Heart right ventricle (tissue), 16 donors: ENCODE data around the gene MAPK7. TPM values are rescaled to one million over a fixed set of nuclear protein-coding genes. Genes with fewer than 3 reads are reported as not detected.

ENCODE experiments used
- ATAC-seq, 8 donors: fragments of 200-7000 bp; cut with Tn5 transposase; one replicate each; pipeline ENCODE4 v1.9.1; 2020; ENCODE audit warnings: mild to moderate bottlenecking in 8 of 8, moderate library complexity in 8 of 8, moderate number of reproducible peaks in 1 of 8
- DNase-seq, 2 donors: peaks; one replicate each; pipeline ENCODE4 v3.0.0-alpha.2; 2020
- H3K27ac ChIP-seq, 10 donors: fragments of 200-600 bp; sonication (generic) in 2 of 10; one replicate each; pipeline versions ENCODE4 v1.5.0 to v1.8.0; 2020 to 2022; ENCODE audit warnings: mild to moderate bottlenecking in 3 of 10
- H3K27me3 ChIP-seq, 7 donors: fragments of 200-600 bp; one replicate each; pipeline ENCODE4 v1.8.0; 2021 to 2022; ENCODE audit warnings: mild to moderate bottlenecking in 2 of 7
- H3K36me3 ChIP-seq, 9 donors: fragments of 200-600 bp; sonication (generic) in 1 of 9; one replicate each; pipeline versions ENCODE4 v1.5.0 to v1.8.0; 2020 to 2022; ENCODE audit warnings: mild to moderate bottlenecking in 2 of 9
- H3K4me1 ChIP-seq, 9 donors: fragments of 200-600 bp; sonication (generic) in 1 of 9; one replicate each; pipeline versions ENCODE4 v1.5.0 to v1.8.0; 2020 to 2022; ENCODE audit warnings: mild to moderate bottlenecking in 4 of 9
- H3K4me3 ChIP-seq, 10 donors: fragments of 200-600 bp; sonication (generic) in 2 of 10; one replicate each; pipeline versions ENCODE4 v1.5.0 to v1.8.0; 2020 to 2022; ENCODE audit warnings: mild to moderate bottlenecking in 7 of 10, moderate library complexity in 2 of 10
- H3K9me3 ChIP-seq, 11 donors: fragments of 200-600 bp in 10 of 11; sonication (generic) in 2 of 11; one replicate each; pipeline versions ENCODE4 v1.5.0 to v1.8.0; 2013 to 2022; ENCODE audit warnings: mild to moderate bottlenecking in 2 of 11, control low read depth in 1 of 11, moderate library complexity in 1 of 11
- WGBS, 2 donors: extraction: QIAGEN DNeasy Blood & Tissue Kit; methylation state at CpG; one replicate each; pipeline ENCODE4 v1.1.7; 2013; ENCODE audit warnings: inconsistent platforms in 1 of 2; 5-methylcytosine and 5-hydroxymethylcytosine counted together
- intact Hi-C, 10 donors: fragments of 100-400 bp; cut with DNase I; formaldehyde crosslinking; loops; one replicate each; pipeline versions ENCODE4 v1.11.1 to v1.14.2; 2022
- polyA plus RNA-seq, 2 donors: library from polyadenylated mRNA; stranded (reverse); fragments of 200-250 nt; gene quantifications; one replicate each; pipeline ENCODE4 v1.2.3, GENCODE V29; 2013
- total RNA-seq, 10 donors: library from RNA; stranded (reverse); fragmentation: NEBNext Ultra II Directional in 3 of 10; extraction: Animal tissue kit (Norgen Biotek cat#: 25700) in 3 of 10; gene quantifications; one replicate each; pipeline versions ENCODE4 v1.2.1 to v1.2.4, GENCODE V29; 2021 to 2023
- TF ChIP-seq, protein P1 (sequence below), 9 donors: fragments of 200-600 bp; sonication (generic) in 2 of 9; IDR thresholded peaks; one replicate each; pipeline versions ENCODE4 v1.5.0 to v1.8.0; 2021 to 2022; ENCODE audit warnings: antibody characterized with exemption in 9 of 9, mild to moderate bottlenecking in 5 of 9, moderate library complexity in 1 of 9
- donor health status: Arrhythmogenic right ventricular cardiomyopathy.
- donor health status: ischemic (EF 13 %, LVEDD 7.1; RV severe dilation, severe dysfunction).
- donor health status: healthy with polysubstance abuse.
- donor health status: DM: no; HTN: yes; CAD: no.
- donor health status: DM: no; HTN: no; CAD: no.
- donor health status: ischemic (EF 25% LVEDD 6.9; RV normal size, moderate dysfunction).
- donor health status: ischemic (EF 25% LVEDD 5.7; RV mildly dilated, moderate dysfunction).
- donor health status: healthy.
- donor health status: DM: yes; HTN: yes; CAD: no.
- donor health status: Ischemic cardiomyopathy.
- donor health status: ischemic (EF 35%, LVEDD 5.7; RV mildly dilated, moderate dysfunction).
- donor health status: nonischemic (EF 11% LVEDD 7.7; RV severe dilation, severe dysfunction).
- donor health status: DM: yes; HTN: yes; CAD: no.
- donor health status: PGD.
- donor health status: ischemic (EF 29% LVEDD 5.4; RV normal size, mild dysfunction).
- donor health status: nonischemic (EF 23%, LVEDD 6.1; RV moderate dilation, normal function).

Gene MAPK7
- total and polyA plus RNA-seq, 12 donors = 7.3 to 16.6 (median 11.4) TPM

- no peak overlapping the region for H3K4me3 ChIP-seq
- WGBS, 2 donors = 64 to 65% methylated on average over 2 of the region's 2 CpGs
- H3K9me3 ChIP-seq = no peaks in the 10 kb centered on the region
- peak; percentile 37 to 93 (median 85) for ATAC-seq
- DNase-seq = peak; percentile 43 to 46
- H3K36me3 ChIP-seq = no peaks in the 10 kb centered on the region
- peaks cover 0 to 26% (median 17%) of the 10 kb centered on the region in 9 donors for H3K4me1 ChIP-seq
- H3K27me3 ChIP-seq = no peaks in the 10 kb centered on the region
- TF ChIP-seq, protein P1, sequence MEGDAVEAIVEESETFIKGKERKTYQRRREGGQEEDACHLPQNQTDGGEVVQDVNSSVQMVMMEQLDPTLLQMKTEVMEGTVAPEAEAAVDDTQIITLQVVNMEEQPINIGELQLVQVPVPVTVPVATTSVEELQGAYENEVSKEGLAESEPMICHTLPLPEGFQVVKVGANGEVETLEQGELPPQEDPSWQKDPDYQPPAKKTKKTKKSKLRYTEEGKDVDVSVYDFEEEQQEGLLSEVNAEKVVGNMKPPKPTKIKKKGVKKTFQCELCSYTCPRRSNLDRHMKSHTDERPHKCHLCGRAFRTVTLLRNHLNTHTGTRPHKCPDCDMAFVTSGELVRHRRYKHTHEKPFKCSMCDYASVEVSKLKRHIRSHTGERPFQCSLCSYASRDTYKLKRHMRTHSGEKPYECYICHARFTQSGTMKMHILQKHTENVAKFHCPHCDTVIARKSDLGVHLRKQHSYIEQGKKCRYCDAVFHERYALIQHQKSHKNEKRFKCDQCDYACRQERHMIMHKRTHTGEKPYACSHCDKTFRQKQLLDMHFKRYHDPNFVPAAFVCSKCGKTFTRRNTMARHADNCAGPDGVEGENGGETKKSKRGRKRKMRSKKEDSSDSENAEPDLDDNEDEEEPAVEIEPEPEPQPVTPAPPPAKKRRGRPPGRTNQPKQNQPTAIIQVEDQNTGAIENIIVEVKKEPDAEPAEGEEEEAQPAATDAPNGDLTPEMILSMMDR (IDR thresholded peaks at IDR 0.05) = no peak
- intact Hi-C loops = no loop called here
- peak overlapping the region in 6 of 10 donors; percentile 23 to 67 (median 42) for H3K27ac ChIP-seq
Measured at GRCh38 chr17:19398301-19399181, 20.2 kb downstream of the MAPK7 start.

DNA sequence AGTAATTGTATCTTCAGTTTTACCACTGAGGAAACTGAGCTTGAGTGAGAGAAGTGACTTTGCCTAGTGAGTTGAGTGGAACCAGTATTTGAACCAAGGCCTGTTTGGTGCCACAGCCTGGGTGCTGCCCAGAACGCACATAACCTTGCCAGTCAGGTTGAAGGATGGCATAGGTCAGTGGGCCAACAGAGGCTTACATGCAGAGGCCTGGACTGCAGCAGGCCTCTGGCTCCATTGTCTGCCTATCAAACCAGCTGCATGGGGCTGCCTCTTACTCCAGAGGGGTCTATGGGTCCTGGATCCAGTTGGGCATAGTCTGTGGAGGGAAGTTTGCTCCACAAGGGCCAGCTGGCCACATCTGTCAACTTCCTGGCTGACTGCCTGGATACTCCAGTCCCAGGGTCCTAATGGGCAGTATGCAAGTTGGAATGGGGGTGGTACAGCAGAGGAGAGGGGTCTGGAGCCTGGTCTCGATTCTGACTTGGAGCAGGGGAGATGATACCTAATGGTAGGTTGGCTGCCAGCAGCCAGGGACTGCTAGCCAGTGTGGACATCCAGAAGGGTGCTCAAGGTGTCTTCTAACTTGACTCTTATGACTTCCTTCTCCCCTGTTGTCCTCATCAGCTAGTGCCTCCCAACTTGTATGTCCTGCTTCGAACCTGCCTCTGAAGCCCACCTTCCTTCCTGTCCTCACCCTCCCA, 21.6 kb downstream of the MAPK7 start:
- DNase-seq (no peak), ATAC-seq (no peak)
- intact Hi-C loops = loop anchor here in 1 of 10 donors (5.0 kb wide), 1 partner anchor 37 kb away; no protein-coding TSS in a partner anchor
- Histone ChIP-seq H3K36me3 (no peaks in the 10 kb centered on the region), H3K27ac (peak overlapping the region in 1 of 10 donors; percentile 52), H3K4me3 (no peak overlapping the region), H3K4me1 (peaks cover 0 to 26% (median 17%) of the 10 kb centered on the region in 9 donors), H3K27me3 (no peaks in the 10 kb centered on the region), H3K9me3 (no peaks in the 10 kb centered on the region)
- TF ChIP-seq, protein P1 (IDR thresholded peaks at IDR 0.05) = no peak
- 79 to 84% methylated on average over 3 of the region's 3 CpGs for WGBS, 2 donors

DNA sequence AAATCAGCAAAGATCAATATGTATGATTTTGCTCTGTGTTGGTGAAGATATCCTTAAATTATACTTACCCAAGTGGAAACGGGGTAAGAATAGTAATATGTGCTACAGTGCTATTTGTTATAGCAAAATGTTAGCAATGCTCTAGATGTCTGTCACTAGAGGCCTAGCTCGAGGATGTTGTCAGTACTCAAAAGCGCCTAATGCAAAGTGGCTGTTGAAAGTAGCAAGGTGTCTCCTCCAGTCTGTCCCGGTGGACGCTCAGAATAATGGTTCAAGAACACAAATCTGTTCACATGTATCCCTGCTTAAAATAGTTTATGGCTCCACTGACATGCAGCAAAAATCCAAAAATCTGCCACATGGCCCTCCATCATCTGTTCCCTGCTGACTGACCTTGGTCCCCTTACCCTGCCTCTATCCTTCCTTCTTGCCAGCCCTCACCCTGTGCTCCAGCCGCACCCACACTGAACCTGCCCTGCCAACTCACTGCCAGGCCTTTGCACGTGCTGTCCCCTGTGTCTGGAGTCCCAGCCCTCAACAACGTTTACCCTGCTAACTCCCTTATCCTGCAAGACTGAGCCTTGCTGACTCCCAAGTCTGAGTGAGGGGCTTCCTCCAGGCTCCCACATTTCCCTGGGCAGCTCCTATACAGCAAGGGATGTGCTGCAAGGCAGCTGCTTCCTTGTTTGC, 23.2 kb downstream of the MAPK7 start:
- H3K9me3 ChIP-seq = no peaks in the 10 kb centered on the region
- TF ChIP-seq, protein P1 (IDR thresholded peaks at IDR 0.05) = no peak
- intact Hi-C loops = loop anchor here in 1 of 10 donors (5.0 kb wide), 1 partner anchor 36 kb away; no protein-coding TSS in a partner anchor

DNA sequence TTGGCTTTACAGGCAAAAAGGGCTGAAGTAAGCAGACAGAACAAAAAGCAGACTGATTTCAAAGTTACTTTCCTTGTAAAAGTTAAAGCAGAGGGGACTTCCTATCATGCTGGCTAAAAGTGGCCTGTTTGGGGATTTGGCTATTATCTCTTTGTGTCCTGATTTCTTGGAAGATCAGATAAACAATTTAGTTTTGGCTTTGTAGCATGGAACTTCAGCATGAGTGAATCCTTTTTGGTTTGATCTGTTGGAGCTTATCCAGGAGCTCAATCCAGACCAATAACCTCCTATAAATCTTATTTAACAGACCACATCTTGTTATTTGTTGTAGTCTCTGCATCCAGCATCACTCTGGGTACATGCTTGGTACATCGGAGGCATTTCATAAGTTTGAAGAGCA, 23.9 kb downstream of the MAPK7 start:
- Histone ChIP-seq H3K27me3 (no peaks in the 10 kb centered on the region), H3K4me3 (no peak overlapping the region), H3K27ac (no peak overlapping the region), H3K9me3 (no peaks in the 10 kb centered on the region), H3K36me3 (no peaks in the 10 kb centered on the region), H3K4me1 (peaks cover 0 to 26% (median 17%) of the 10 kb centered on the region in 9 donors)
- DNase-seq (no peak), ATAC-seq (no peak)
- 96 to 100% methylated on average over 1 of the region's 1 CpG for WGBS, 2 donors
- TF ChIP-seq, protein P1 (IDR thresholded peaks at IDR 0.05) = no peak
- intact Hi-C loops = loop anchor here in 1 of 10 donors (5.0 kb wide), 1 partner anchor 35 kb away; no protein-coding TSS in a partner anchor

More for the DNA sequence above, 23.2 kb downstream of the MAPK7 start:
- no peaks in the 10 kb centered on the region for H3K27me3 ChIP-seq
- ATAC-seq (peak in 1 of 8 donors; percentile 46), DNase-seq (no peak)
- H3K4me3 ChIP-seq = no peak overlapping the region
- H3K4me1 ChIP-seq = peaks cover 0 to 26% (median 17%) of the 10 kb centered on the region in 9 donors
- no peak overlapping the region for H3K27ac ChIP-seq
- no peaks in the 10 kb centered on the region for H3K36me3 ChIP-seq
- 49 to 57% methylated on average over 8 of the region's 8 CpGs for WGBS, 2 donors
